HCT116 (cell line): ENCODE data around the gene CDHR4. TPM values are rescaled to one million over a fixed set of nuclear protein-coding genes. Genes with fewer than 3 reads are reported as not detected.

Experiments used
- ATAC-seq: fragments of 200-7000 bp; cut with Tn5 transposase; 2 replicates; pipeline ENCODE4 v1.9.1; 2020; ENCODE audit warnings: mild to moderate bottlenecking, moderate library complexity
- BruUV-seq: library from RNA; stranded (reverse); fragments of 400-500 nt; replicated peaks from 2 replicates; lab custom pipeline; 2021; lab: Mats Ljungman, UMichigan
- CTCF ChIA-PET: fragments of 300-600 bp; sonication (Branson Sonifier 250); formaldehyde crosslinking; loops from one replicate; lab custom pipeline; 2021; ENCODE audit warnings: antibody characterized with exemption; lab: Charles Lee
- POLR2A ChIA-PET: fragments of 300-600, 350-600 bp; sonication (Branson Sonifier 250); formaldehyde crosslinking; loops from one replicate; lab custom pipeline; 2021; ENCODE audit warnings: antibody characterized with exemption; lab: Charles Lee
- RAD21 ChIA-PET, 2 experiments: fragments of 300-600 bp; sonication (Branson Sonifier 250); formaldehyde crosslinking; loops; one replicate each; lab custom pipeline; 2023; ENCODE audit warnings: low total read pairs in 2 of 2; ENCODE audit not compliant: uncharacterized antibody in 2 of 2, unreplicated experiment in 2 of 2, low non-redundant PET in 1 of 2; lab: Charles Lee
- DNase-seq: peaks from one replicate; pipeline ENCODE4 v3.0.0-alpha.2; 2010; ENCODE audit warnings: low read depth, low spot score
- H2AFZ ChIP-seq: fragments of 200-600 bp; shearing (Covaris generic), sonication (generic); 2 replicates; pipeline ENCODE4 v1.6.1; 2017; ENCODE audit warnings: low read depth, mixed run types, mixed read lengths, antibody characterized with exemption, low read length; ENCODE audit not compliant: poor library complexity, severe bottlenecking
- H3K27ac ChIP-seq: 2 replicates; pipeline ENCODE4 v1.5.1; 2012; ENCODE audit warnings: low read depth, low read length
- H3K27me3 ChIP-seq: fragments of 200-600 bp; sonication (generic); 2 replicates; pipeline ENCODE4 v1.6.1; 2016; ENCODE audit warnings: mixed run types, low read length, mixed read lengths; ENCODE audit not compliant: insufficient read depth
- H3K36me3 ChIP-seq, 2 experiments: fragments of 200-500 bp in 1 of 2; fragments of 200-600 bp in 1 of 2; sonication (Bioruptor generic) in 1 of 2; sonication (generic) in 1 of 2; 2 replicates each; pipeline versions ENCODE4 v1.5.1 to v1.6.1; 2014 to 2016; ENCODE audit warnings: low read length in 2 of 2, inconsistent platforms in 1 of 2, mixed read lengths in 1 of 2, mixed run types in 1 of 2; ENCODE audit not compliant: insufficient read depth in 2 of 2, control insufficient read depth in 1 of 2
- H3K4me1 ChIP-seq, 2 experiments: fragments of 200-600 bp in 1 of 2; sonication (generic) in 1 of 2; 2 replicates each; pipeline versions ENCODE4 v1.5.1 to v1.6.1; 2012 to 2017; ENCODE audit warnings: low read length in 2 of 2, inconsistent platforms in 1 of 2, mild to moderate bottlenecking in 1 of 2, mixed read lengths in 1 of 2, mixed run types in 1 of 2, moderate library complexity in 1 of 2; ENCODE audit not compliant: insufficient read depth in 2 of 2, control insufficient read depth in 1 of 2
- H3K4me2 ChIP-seq: fragments of 200-600 bp; sonication (generic); 2 replicates; pipeline ENCODE4 v1.6.1; 2017; ENCODE audit warnings: mixed run types, low read length, mixed read lengths
- H3K4me3 ChIP-seq, 2 experiments: fragments of 200-600 bp in 1 of 2; sonication (generic) in 1 of 2; replicated peaks in 1 of 2; 2 replicates each; pipeline ENCODE4 v1.5.1; 2011 to 2016; ENCODE audit warnings: low read length in 2 of 2, control low read depth in 1 of 2, low read depth in 1 of 2, mild to moderate bottlenecking in 1 of 2, mixed read lengths in 1 of 2, mixed run types in 1 of 2
- H3K79me2 ChIP-seq: fragments of 200-600 bp; sonication (generic); 2 replicates; pipeline ENCODE4 v1.6.1; 2017; ENCODE audit warnings: mild to moderate bottlenecking, mixed run types, low read length, moderate library complexity, mixed read lengths; ENCODE audit not compliant: insufficient read depth
- H3K9ac ChIP-seq: fragments of 200-600 bp; sonication (generic); 2 replicates; pipeline ENCODE4 v1.6.1; 2016; ENCODE audit warnings: low read length, mixed read lengths
- H3K9me2 ChIP-seq: fragments of 200-600 bp; sonication (generic), shearing (Covaris generic); 2 replicates; pipeline ENCODE4 v1.6.1; 2017; ENCODE audit warnings: mixed run types, mild to moderate bottlenecking, moderate library complexity; ENCODE audit not compliant: insufficient read depth
- H3K9me3 ChIP-seq, 2 experiments: fragments of 200-500 bp in 1 of 2; fragments of 200-600 bp in 1 of 2; sonication (Bioruptor generic) in 1 of 2; sonication (generic) in 1 of 2; 2 replicates each; pipeline ENCODE4 v1.6.1; 2014 to 2017; ENCODE audit warnings: low read length in 2 of 2, mixed read lengths in 2 of 2, inconsistent platforms in 1 of 2, low read depth in 1 of 2, mild to moderate bottlenecking in 1 of 2, mixed run types in 1 of 2, moderate library complexity in 1 of 2; ENCODE audit not compliant: control insufficient read depth in 1 of 2, insufficient read depth in 1 of 2
- H4K20me1 ChIP-seq: fragments of 200-600 bp; sonication (generic), shearing (Covaris generic); 2 replicates; pipeline ENCODE4 v1.6.1; 2017; ENCODE audit warnings: mixed run types, mild to moderate bottlenecking, moderate library complexity; ENCODE audit not compliant: insufficient read depth
- CBX3 ChIP-seq: IDR thresholded peaks from 2 replicates; pipeline ENCODE4 v1.6.1; 2012; ENCODE audit warnings: low read depth
- ELF1 ChIP-seq: IDR thresholded peaks from 2 replicates; pipeline ENCODE4 v1.6.1; 2012; ENCODE audit warnings: low read depth, borderline replicate concordance
- FOSL1 ChIP-seq: IDR thresholded peaks from 2 replicates; pipeline ENCODE4 v1.6.1; 2012; ENCODE audit warnings: low read depth
- JUND ChIP-seq: IDR thresholded peaks from 2 replicates; pipeline ENCODE4 v1.6.1; 2012
- RAD21 ChIP-seq: IDR thresholded peaks from 2 replicates; pipeline ENCODE4 v1.6.1; 2012; ENCODE audit warnings: low read depth, mild to moderate bottlenecking
- SIN3A ChIP-seq: IDR thresholded peaks from 2 replicates; pipeline ENCODE4 v1.6.1; 2012; ENCODE audit warnings: low read depth
- SP1 ChIP-seq: IDR thresholded peaks from 2 replicates; pipeline ENCODE4 v1.6.1; 2012; ENCODE audit warnings: low read depth
- SRF ChIP-seq: IDR thresholded peaks from 2 replicates; pipeline ENCODE4 v1.6.1; 2012; ENCODE audit warnings: low read depth
- ZFX ChIP-seq: fragments of 450-650 bp; IDR thresholded peaks from 2 replicates; pipeline ENCODE4 v1.6.1; 2017
- intact Hi-C: fragments of 100-400 bp; cut with micrococcal nuclease; formaldehyde crosslinking; loops from 2 replicates; pipeline ENCODE4 v1.10.0; 2022
- total RNA-seq: library from RNA; stranded (reverse); gene quantifications from one replicate; pipeline ENCODE4 v1.2.1, GENCODE V29; 2021; ENCODE audit not compliant: unreplicated experiment
- TF ChIP-seq, protein P1 (sequence below): IDR thresholded peaks from 2 replicates; pipeline ENCODE4 v1.6.1; 2012
- TF ChIP-seq, protein P2 (sequence below): IDR thresholded peaks from 2 replicates; pipeline ENCODE4 v1.6.1; 2012
- TF ChIP-seq, protein P3 (sequence below): IDR thresholded peaks from 2 replicates; pipeline ENCODE4 v1.6.1; 2011; ENCODE audit warnings: mild to moderate bottlenecking, low read length, moderate library complexity; ENCODE audit not compliant: insufficient replicate concordance; ENCODE audit errors: extremely low read depth

The CDHR4 gene
- total RNA-seq, 1 experiment from 2014 or later, result not detected

GRCh38 chr3:49780080-49780974 is 19.3 kb downstream of the CDHR4 start:
- Histone ChIP-seq H3K36me3 (peaks cover 3 to 10% of the 10 kb centered on the region in 2 experiments; a peak in 3 of 4 replicates), H3K4me3 (no peak overlapping the region), H3K9me2 (no peaks in the 10 kb centered on the region), H2AFZ (no peak overlapping the region), H3K9me3 (no peaks in the 10 kb centered on the region), H3K79me2 (peaks cover 85% of the 10 kb centered on the region), H3K9ac (no peak overlapping the region), H4K20me1 (no peaks in the 10 kb centered on the region), H3K27ac (no peak overlapping the region), H3K4me1 (peaks cover 2 to 5% of the 10 kb centered on the region in 2 experiments; a peak in 2 of 4 replicates), H3K4me2 (no peak overlapping the region), H3K27me3 (no peaks in the 10 kb centered on the region)
- no peak for TF ChIP-seq SP1
- no peak for TF ChIP-seq JUND
- TF ChIP-seq SIN3A, result no peak
- no peak for TF ChIP-seq RAD21
- TF ChIP-seq, protein P1, sequence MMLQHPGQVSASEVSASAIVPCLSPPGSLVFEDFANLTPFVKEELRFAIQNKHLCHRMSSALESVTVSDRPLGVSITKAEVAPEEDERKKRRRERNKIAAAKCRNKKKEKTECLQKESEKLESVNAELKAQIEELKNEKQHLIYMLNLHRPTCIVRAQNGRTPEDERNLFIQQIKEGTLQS, result no peak
- no peak for TF ChIP-seq SRF
- TF ChIP-seq, protein P2, sequence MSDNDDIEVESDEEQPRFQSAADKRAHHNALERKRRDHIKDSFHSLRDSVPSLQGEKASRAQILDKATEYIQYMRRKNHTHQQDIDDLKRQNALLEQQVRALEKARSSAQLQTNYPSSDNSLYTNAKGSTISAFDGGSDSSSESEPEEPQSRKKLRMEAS, result no peak
- TF ChIP-seq FOSL1, result no peak
- TF ChIP-seq, protein P3, sequence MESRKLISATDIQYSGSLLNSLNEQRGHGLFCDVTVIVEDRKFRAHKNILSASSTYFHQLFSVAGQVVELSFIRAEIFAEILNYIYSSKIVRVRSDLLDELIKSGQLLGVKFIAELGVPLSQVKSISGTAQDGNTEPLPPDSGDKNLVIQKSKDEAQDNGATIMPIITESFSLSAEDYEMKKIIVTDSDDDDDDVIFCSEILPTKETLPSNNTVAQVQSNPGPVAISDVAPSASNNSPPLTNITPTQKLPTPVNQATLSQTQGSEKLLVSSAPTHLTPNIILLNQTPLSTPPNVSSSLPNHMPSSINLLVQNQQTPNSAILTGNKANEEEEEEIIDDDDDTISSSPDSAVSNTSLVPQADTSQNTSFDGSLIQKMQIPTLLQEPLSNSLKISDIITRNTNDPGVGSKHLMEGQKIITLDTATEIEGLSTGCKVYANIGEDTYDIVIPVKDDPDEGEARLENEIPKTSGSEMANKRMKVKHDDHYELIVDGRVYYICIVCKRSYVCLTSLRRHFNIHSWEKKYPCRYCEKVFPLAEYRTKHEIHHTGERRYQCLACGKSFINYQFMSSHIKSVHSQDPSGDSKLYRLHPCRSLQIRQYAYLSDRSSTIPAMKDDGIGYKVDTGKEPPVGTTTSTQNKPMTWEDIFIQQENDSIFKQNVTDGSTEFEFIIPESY, result no peak
- TF ChIP-seq ZFX, result no peak
- no peak for TF ChIP-seq CBX3
- TF ChIP-seq ELF1, result no peak
- ChIA-PET CTCF (no interaction called here), POLR2A (no interaction called here), RAD21 (no interaction called here)
- intact Hi-C loops, result no loop called here
- DNase-seq, result no peak
- BruUV-seq, result no TSS peak
- no peak for ATAC-seq
